Astrocyte of the cerebellum (primary cell): Measurements from ENCODE around the gene ARHGEF1.
A peak's percentile ranks its signal among the peaks of the same experiment; 100 is the strongest.

Source experiments
- DNase-seq: peaks from one replicate; pipeline ENCODE4 v3.0.0-alpha.2; 2011; ENCODE audit warnings: low read depth
- H3K4me3 ChIP-seq: 2 replicates; pipeline ENCODE4 v1.5.1; 2011; ENCODE audit warnings: mild to moderate bottlenecking, low read depth, low read length, moderate library complexity
- in situ Hi-C: cut with HindIII; loops from 2 replicates; pipeline ENCODE4 v1.10.0; 2017; ENCODE audit warnings: low sequenced_read_pairs
- TF ChIP-seq, protein P1 (sequence below): IDR thresholded peaks from 2 replicates; pipeline ENCODE4 v1.5.1; 2012; ENCODE audit warnings: low read length, low read depth, moderate library complexity, mild to moderate bottlenecking; ENCODE audit errors: missing control alignments

Gene ARHGEF1

DNA sequence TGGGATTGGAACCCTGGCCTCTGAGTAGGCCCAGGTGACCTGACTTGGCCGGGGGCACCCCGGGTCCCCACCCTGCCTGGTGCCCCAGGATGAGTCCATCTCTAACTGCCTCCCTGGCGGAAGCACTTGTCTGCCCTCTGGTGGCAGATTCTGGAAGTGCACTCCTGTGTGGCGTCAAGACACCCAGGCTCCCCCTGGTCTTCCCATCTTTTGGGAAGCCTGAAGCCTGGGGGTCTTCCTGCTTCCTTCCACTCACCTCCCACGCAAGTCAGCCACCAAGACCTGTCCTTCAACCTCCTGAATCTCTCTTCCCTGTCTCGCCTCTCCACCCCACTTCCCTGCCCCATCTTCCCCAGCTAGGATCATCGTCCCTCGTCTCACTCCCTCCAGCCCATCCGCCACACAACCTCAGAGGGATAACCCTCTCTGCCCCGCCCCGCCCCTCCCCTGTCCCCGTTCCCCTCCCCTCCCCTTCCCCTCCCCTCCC, 68.7 kb downstream of the ARHGEF1 start:
- DNase-seq: peak; percentile 46
- in situ Hi-C loops: no loop called here
- TF ChIP-seq, protein P1, sequence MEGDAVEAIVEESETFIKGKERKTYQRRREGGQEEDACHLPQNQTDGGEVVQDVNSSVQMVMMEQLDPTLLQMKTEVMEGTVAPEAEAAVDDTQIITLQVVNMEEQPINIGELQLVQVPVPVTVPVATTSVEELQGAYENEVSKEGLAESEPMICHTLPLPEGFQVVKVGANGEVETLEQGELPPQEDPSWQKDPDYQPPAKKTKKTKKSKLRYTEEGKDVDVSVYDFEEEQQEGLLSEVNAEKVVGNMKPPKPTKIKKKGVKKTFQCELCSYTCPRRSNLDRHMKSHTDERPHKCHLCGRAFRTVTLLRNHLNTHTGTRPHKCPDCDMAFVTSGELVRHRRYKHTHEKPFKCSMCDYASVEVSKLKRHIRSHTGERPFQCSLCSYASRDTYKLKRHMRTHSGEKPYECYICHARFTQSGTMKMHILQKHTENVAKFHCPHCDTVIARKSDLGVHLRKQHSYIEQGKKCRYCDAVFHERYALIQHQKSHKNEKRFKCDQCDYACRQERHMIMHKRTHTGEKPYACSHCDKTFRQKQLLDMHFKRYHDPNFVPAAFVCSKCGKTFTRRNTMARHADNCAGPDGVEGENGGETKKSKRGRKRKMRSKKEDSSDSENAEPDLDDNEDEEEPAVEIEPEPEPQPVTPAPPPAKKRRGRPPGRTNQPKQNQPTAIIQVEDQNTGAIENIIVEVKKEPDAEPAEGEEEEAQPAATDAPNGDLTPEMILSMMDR: peak; percentile 99
- H3K4me3 ChIP-seq: no peak overlapping the region

DNA sequence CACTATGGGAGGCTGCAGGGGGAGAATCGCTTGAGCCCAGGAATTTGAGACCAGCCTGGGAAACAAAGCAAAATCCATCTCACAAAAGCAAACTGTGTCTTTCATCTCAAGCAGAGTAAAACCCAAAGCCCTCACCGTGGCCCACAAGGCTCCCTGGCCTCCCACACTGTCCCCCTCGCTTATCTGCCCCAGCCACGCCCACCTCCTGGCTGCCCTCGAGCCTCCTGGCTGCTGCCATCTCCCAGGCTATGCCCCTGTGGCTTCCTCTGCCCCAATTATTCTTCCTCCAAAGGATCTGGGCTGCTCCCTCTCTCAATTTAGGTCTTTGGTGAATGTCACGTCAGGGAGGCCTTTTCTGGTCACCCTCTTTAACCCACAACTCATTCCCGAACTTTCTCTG, 72.5 kb downstream of the ARHGEF1 start:
- in situ Hi-C loops: no loop called here
- DNase-seq: no peak
- no peak overlapping the region for H3K4me3 ChIP-seq
- TF ChIP-seq, protein P1: no peak

DNA sequence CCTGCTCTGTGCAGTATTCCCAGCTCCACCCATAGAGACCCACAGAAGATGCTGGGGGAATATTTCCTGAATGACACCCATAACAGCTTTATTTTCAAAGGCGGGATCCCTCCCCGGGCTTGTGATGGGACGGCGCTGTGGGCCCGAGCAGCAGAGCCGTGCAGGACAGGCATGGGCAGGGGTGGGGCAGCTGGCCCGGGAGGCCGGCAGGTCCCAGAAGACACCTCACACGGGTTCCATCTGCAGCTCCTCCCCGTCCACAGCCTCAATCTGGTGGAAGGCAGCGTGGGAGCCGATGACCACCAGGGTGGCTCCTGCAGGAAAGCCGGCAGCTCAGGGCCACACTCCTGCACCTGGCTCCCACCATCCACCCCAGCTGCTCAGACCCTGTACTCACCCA, 73.6 kb downstream of the ARHGEF1 start:
- TF ChIP-seq, protein P1: no peak
- no peak for DNase-seq
- H3K4me3 ChIP-seq: no peak overlapping the region
- in situ Hi-C loops: no loop called here
